ENCODE measurements around the gene FOXM1.

FOXM1 gene

DNA sequence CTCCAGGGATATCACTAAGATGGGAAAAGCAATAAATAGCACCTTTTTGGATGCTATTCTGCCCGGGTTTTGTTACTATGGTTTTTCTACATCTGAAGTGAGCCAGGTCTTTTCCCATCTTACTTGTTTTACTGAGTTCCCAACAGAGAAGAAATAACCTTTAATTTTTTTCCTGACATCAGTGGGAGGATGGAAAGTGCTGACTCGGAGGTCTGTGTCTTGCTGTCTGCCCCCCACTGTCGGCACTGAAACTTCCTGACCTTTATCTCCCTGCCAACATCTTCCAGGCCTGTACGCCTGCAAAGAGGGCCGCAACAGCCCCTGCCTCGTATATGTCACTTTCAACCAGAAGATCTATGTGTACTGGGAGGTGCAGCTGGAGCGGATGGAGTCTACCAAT lies 53.5 kb downstream of the FOXM1 start:
- no peak overlapping the region for H2AK5ac ChIP-seq (ENCODE audit: low read length, severe bottlenecking)
- no peak overlapping the region for H3K9ac ChIP-seq (ENCODE audit: low read length)
- no peak overlapping the region for H2AFZ ChIP-seq (ENCODE audit: low read depth, low read length)
- no peak overlapping the region for H3K4me3 ChIP-seq (ENCODE audit: insufficient read depth in 1 of 2, low read depth in 1 of 2, low read length in 2 of 2)
- H2BK15ac ChIP-seq (ENCODE audit: low read depth, poor library complexity, severe bottlenecking): no peak overlapping the region
- no peak overlapping the region for H2BK12ac ChIP-seq (ENCODE audit: low read length in 2 of 2)
- H3K4me2 ChIP-seq (ENCODE audit: low read length, poor library complexity, severe bottlenecking): no peak overlapping the region
- peaks cover 85 to 94% of the 10 kb centered on the region in 2 experiments for H3K36me3 ChIP-seq (ENCODE audit: control insufficient read depth in 1 of 2, insufficient read depth in 2 of 2, low read depth in 1 of 2, low read length in 2 of 2)
- no peak overlapping the region for H2BK5ac ChIP-seq (ENCODE audit: low read depth, low read length, poor library complexity, severe bottlenecking)
- H3K4me1 ChIP-seq (ENCODE audit: control insufficient read depth, insufficient read depth, low read depth, low read length): peaks cover 7% of the 10 kb centered on the region
- H3K27me3 ChIP-seq (ENCODE audit: control insufficient read depth in 1 of 2, insufficient read depth in 1 of 2, low read length in 2 of 2): no peaks in the 10 kb centered on the region
- no peak overlapping the region for H3K27ac ChIP-seq (ENCODE audit: low read length, poor library complexity, severe bottlenecking)
- DNase-seq: no peak
- H4K91ac ChIP-seq (ENCODE audit: low read length): no peak overlapping the region
- H3K79me1 ChIP-seq (replicated peaks; ENCODE audit: low read length, poor library complexity, severe bottlenecking): peaks cover 4% of the 10 kb centered on the region
- H4K8ac ChIP-seq (ENCODE audit: low read length): no peak overlapping the region
- WGBS: 80% methylated on average over 7 of the region's 7 CpGs
- no peak overlapping the region for H3K23ac ChIP-seq (ENCODE audit: low read length in 2 of 2)
- H3K18ac ChIP-seq (ENCODE audit: low read depth in 1 of 2, low read length in 2 of 2): no peak overlapping the region
- no peaks in the 10 kb centered on the region for H3K9me3 ChIP-seq (ENCODE audit: control insufficient read depth, low read length)
- no peak overlapping the region for H2BK120ac ChIP-seq (ENCODE audit: low read depth, low read length)
- no peak overlapping the region for H3K14ac ChIP-seq (ENCODE audit: low read length in 2 of 2)
- H3K4ac ChIP-seq (ENCODE audit: low read depth in 1 of 2, low read length in 2 of 2): no peak overlapping the region

DNA sequence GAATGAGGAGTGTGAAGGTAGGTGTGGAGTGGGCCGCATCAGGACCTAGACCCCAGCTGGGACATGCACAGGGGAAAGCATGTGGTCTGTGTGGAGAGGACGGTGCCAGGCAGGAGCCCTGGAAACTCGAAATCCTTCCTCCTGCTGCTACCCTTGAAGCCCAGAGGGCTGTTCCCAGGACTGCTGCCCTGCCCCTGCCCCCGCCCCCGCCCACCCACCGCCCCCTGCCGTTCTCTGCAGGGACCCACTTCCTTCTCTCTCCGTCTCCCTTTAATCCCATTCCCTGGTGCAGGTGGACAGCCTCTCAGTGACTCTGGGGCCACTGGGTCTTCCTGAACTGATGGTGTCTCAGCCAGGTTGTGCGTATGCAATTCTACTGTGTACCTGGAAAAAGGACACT lies 56.5 kb downstream of the FOXM1 start:
- H3K36me3 ChIP-seq (ENCODE audit: control insufficient read depth in 1 of 2, insufficient read depth in 2 of 2, low read depth in 1 of 2, low read length in 2 of 2): peaks cover 78 to 82% of the 10 kb centered on the region in 2 experiments
- no peak overlapping the region for H3K23ac ChIP-seq (ENCODE audit: low read length in 2 of 2)
- H3K27me3 ChIP-seq (ENCODE audit: control insufficient read depth in 1 of 2, insufficient read depth in 1 of 2, low read length in 2 of 2): no peaks in the 10 kb centered on the region
- no peak overlapping the region for H3K4me2 ChIP-seq (ENCODE audit: low read length, poor library complexity, severe bottlenecking)
- H3K4me3 ChIP-seq (ENCODE audit: insufficient read depth in 1 of 2, low read depth in 1 of 2, low read length in 2 of 2): no peak overlapping the region
- H3K14ac ChIP-seq (ENCODE audit: low read length in 2 of 2): no peak overlapping the region
- H2BK5ac ChIP-seq (ENCODE audit: low read depth, low read length, poor library complexity, severe bottlenecking): no peak overlapping the region
- no peak overlapping the region for H2AK5ac ChIP-seq (ENCODE audit: low read length, severe bottlenecking)
- 85% methylated on average over 7 of the region's 9 CpGs for WGBS
- H2BK15ac ChIP-seq (ENCODE audit: low read depth, poor library complexity, severe bottlenecking): no peak overlapping the region
- no peak overlapping the region for H2BK12ac ChIP-seq (ENCODE audit: low read length in 2 of 2)
- no peak overlapping the region for H4K91ac ChIP-seq (ENCODE audit: low read length)
- no peaks in the 10 kb centered on the region for H3K4me1 ChIP-seq (ENCODE audit: control insufficient read depth, insufficient read depth, low read depth, low read length)
- no peak overlapping the region for H2AFZ ChIP-seq (ENCODE audit: low read depth, low read length)
- peaks cover 14% of the 10 kb centered on the region for H3K79me1 ChIP-seq (replicated peaks; ENCODE audit: low read length, poor library complexity, severe bottlenecking)
- H3K18ac ChIP-seq (ENCODE audit: low read depth in 1 of 2, low read length in 2 of 2): no peak overlapping the region
- no peak for DNase-seq
- no peak overlapping the region for H3K9ac ChIP-seq (ENCODE audit: low read length)
- H3K4ac ChIP-seq (ENCODE audit: low read depth in 1 of 2, low read length in 2 of 2): no peak overlapping the region
- H3K9me3 ChIP-seq (ENCODE audit: control insufficient read depth, low read length): no peaks in the 10 kb centered on the region
- H4K8ac ChIP-seq (ENCODE audit: low read length): no peak overlapping the region
- H2BK120ac ChIP-seq (ENCODE audit: low read depth, low read length): no peak overlapping the region
- H3K27ac ChIP-seq (ENCODE audit: low read length, poor library complexity, severe bottlenecking): no peak overlapping the region

DNA sequence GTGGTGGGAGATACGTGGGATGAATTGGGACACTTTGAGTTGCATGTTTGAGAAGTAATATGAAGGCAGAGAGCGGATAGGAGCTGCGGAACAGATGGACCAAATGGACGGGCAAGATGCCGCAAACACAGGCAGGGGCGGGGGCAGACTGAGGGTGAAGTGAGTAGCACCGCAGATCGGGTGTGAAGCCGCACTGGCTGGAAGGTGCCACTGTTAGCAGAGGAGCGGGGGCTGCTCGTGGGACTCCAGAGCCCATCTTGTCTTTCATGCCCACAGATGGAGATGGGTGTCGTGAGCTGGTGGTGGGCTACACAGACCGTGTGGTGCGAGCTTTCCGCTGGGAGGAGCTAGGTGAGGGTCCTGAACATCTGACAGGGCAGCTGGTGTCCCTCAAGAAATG lies 57.2 kb downstream of the FOXM1 start:
- H3K79me1 ChIP-seq (replicated peaks; ENCODE audit: low read length, poor library complexity, severe bottlenecking): peaks cover 20% of the 10 kb centered on the region
- H2BK12ac ChIP-seq (ENCODE audit: low read length in 2 of 2): no peak overlapping the region
- H2BK15ac ChIP-seq (ENCODE audit: low read depth, poor library complexity, severe bottlenecking): no peak overlapping the region
- peaks cover 73 to 76% of the 10 kb centered on the region in 2 experiments for H3K36me3 ChIP-seq (ENCODE audit: control insufficient read depth in 1 of 2, insufficient read depth in 2 of 2, low read depth in 1 of 2, low read length in 2 of 2)
- no peak overlapping the region for H3K4me2 ChIP-seq (ENCODE audit: low read length, poor library complexity, severe bottlenecking)
- H4K8ac ChIP-seq (ENCODE audit: low read length): no peak overlapping the region
- H3K4me1 ChIP-seq (ENCODE audit: control insufficient read depth, insufficient read depth, low read depth, low read length): no peaks in the 10 kb centered on the region
- no peak overlapping the region for H2AFZ ChIP-seq (ENCODE audit: low read depth, low read length)
- no peak overlapping the region for H3K4ac ChIP-seq (ENCODE audit: low read depth in 1 of 2, low read length in 2 of 2)
- no peak overlapping the region for H3K9ac ChIP-seq (ENCODE audit: low read length)
- 98% methylated on average over 15 of the region's 15 CpGs for WGBS
- H3K4me3 ChIP-seq (ENCODE audit: insufficient read depth in 1 of 2, low read depth in 1 of 2, low read length in 2 of 2): no peak overlapping the region
- no peak overlapping the region for H3K23ac ChIP-seq (ENCODE audit: low read length in 2 of 2)
- peak overlapping the region in 1 of 2 experiments; percentile 36 for H3K14ac ChIP-seq (ENCODE audit: low read length in 2 of 2)
- no peak overlapping the region for H4K91ac ChIP-seq (ENCODE audit: low read length)
- H2BK5ac ChIP-seq (ENCODE audit: low read depth, low read length, poor library complexity, severe bottlenecking): no peak overlapping the region
- no peak overlapping the region for H3K27ac ChIP-seq (ENCODE audit: low read length, poor library complexity, severe bottlenecking)
- no peak overlapping the region for H3K18ac ChIP-seq (ENCODE audit: low read depth in 1 of 2, low read length in 2 of 2)
- H2BK120ac ChIP-seq (ENCODE audit: low read depth, low read length): no peak overlapping the region
- no peak for DNase-seq
- H3K27me3 ChIP-seq (ENCODE audit: control insufficient read depth in 1 of 2, insufficient read depth in 1 of 2, low read length in 2 of 2): no peaks in the 10 kb centered on the region
- no peak overlapping the region for H2AK5ac ChIP-seq (ENCODE audit: low read length, severe bottlenecking)
- no peaks in the 10 kb centered on the region for H3K9me3 ChIP-seq (ENCODE audit: control insufficient read depth, low read length)

DNA sequence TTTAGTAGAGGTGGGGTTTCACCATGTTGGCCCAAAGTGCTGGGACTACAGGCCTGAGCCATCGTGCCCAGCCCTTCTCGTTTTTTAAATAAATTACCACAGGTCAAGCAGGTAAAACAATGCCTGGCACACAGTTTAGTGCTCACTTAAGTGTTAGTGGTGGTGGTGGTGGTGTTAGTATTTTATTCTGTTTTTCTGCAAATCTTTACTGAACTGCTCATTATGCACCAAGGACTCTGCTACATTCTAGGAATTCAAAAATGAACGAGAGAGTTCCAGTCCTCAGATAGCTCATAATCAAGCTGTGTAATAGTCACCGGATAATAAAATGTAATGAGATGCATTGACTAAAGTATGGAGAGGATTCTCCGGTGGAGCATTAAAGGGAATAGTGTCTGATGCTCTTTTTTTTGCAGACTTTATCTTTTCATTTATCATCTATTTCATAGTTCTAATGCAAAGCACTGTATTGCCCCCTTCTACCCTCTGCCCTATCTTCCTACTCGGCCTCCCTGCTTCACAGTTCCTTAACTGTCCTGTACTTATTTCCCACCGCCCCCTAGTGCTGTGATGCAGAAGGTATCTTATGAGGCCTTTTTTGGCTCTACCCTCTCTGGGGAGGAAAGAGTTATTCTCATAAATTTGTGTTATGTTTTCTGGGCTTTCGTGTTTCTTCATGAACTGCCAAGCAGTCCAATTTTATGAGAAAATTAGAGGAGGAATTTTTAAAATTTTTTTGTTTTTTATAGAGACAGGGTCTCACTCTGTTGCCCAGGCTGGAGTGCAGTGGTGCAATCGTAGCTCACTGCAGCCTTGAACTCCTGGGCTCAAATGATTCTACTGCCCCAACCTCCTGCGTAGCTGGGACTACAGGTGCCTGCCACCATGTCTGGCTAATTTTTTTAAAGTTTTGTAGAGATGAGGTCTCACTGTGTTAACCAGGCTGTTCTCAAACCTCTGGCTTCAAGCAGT lies 63.5 kb downstream of the FOXM1 start:
- peaks cover 3% of the 10 kb centered on the region for H3K4me1 ChIP-seq (ENCODE audit: control insufficient read depth, insufficient read depth, low read depth, low read length)
- peaks cover 25% of the 10 kb centered on the region for H3K79me1 ChIP-seq (replicated peaks; ENCODE audit: low read length, poor library complexity, severe bottlenecking)
- 34% methylated on average over 5 of the region's 10 CpGs for WGBS
- peaks cover 19% of the 10 kb centered on the region in 2 experiments for H3K36me3 ChIP-seq (ENCODE audit: control insufficient read depth in 1 of 2, insufficient read depth in 2 of 2, low read depth in 1 of 2, low read length in 2 of 2)
- H3K9me3 ChIP-seq (ENCODE audit: control insufficient read depth, low read length): no peaks in the 10 kb centered on the region
- peak overlapping the region in 1 of 2 experiments; percentile 78 for H3K4ac ChIP-seq (ENCODE audit: low read depth in 1 of 2, low read length in 2 of 2)
- DNase-seq: peak; percentile 83
- H3K23ac ChIP-seq (ENCODE audit: low read length in 2 of 2): no peak overlapping the region
- H2BK12ac ChIP-seq (ENCODE audit: low read length in 2 of 2): no peak overlapping the region
- peak overlapping the region; percentile 89 to 92 for H3K4me3 ChIP-seq (ENCODE audit: insufficient read depth in 1 of 2, low read depth in 1 of 2, low read length in 2 of 2)
- H3K18ac ChIP-seq (ENCODE audit: low read depth in 1 of 2, low read length in 2 of 2): peak overlapping the region in 1 of 2 experiments; percentile 83
- no peak overlapping the region for H2AFZ ChIP-seq (ENCODE audit: low read depth, low read length)
- H4K8ac ChIP-seq (ENCODE audit: low read length): no peak overlapping the region
- H2BK15ac ChIP-seq (ENCODE audit: low read depth, poor library complexity, severe bottlenecking): no peak overlapping the region
- peak overlapping the region; percentile 99 for H3K27ac ChIP-seq (ENCODE audit: low read length, poor library complexity, severe bottlenecking)
- peak overlapping the region; percentile 94 for H3K9ac ChIP-seq (ENCODE audit: low read length)
- peak overlapping the region; percentile 51 for H2AK5ac ChIP-seq (ENCODE audit: low read length, severe bottlenecking)
- H3K27me3 ChIP-seq (ENCODE audit: control insufficient read depth in 1 of 2, insufficient read depth in 1 of 2, low read length in 2 of 2): no peaks in the 10 kb centered on the region
- peak overlapping the region; percentile 85 for H2BK120ac ChIP-seq (ENCODE audit: low read depth, low read length)
- H4K91ac ChIP-seq (ENCODE audit: low read length): peak overlapping the region; percentile 27
- H3K4me2 ChIP-seq (ENCODE audit: low read length, poor library complexity, severe bottlenecking): peak overlapping the region; percentile 90
- H3K14ac ChIP-seq (ENCODE audit: low read length in 2 of 2): no peak overlapping the region
- H2BK5ac ChIP-seq (ENCODE audit: low read depth, low read length, poor library complexity, severe bottlenecking): no peak overlapping the region

All from mesenchymal stem cell (in vitro differentiated cells and primary cell).